Esophagus muscularis mucosa (tissue), 4 donors: ENCODE measurements around the gene TMEM140. TPM values are rescaled to one million over a fixed set of nuclear protein-coding genes. Genes with fewer than 3 reads are reported as not detected.

Source experiments
- DNase-seq: peaks from one replicate; pipeline ENCODE4 v3.0.0-alpha.2; 2017; ENCODE audit errors: extremely low spot score
- H3K27ac ChIP-seq, 4 donors: fragments of 200-600 bp; sonication (generic); replicated peaks in 1 of 4; 1 replicate in 3 of 4; 2 replicates in 1 of 4; pipeline ENCODE4 v1.5.1; 2016 to 2019; ENCODE audit warnings: mild to moderate bottlenecking in 1 of 4
- H3K27me3 ChIP-seq, 4 donors: fragments of 200-600 bp; sonication (generic); one replicate each; pipeline versions ENCODE4 v1.5.1 to v1.6.0; 2016 to 2019
- H3K36me3 ChIP-seq, 4 donors: fragments of 200-600 bp; sonication (generic); one replicate each; pipeline ENCODE4 v1.5.1; 2016 to 2019
- H3K4me1 ChIP-seq, 4 donors: fragments of 200-600 bp; sonication (generic); one replicate each; pipeline ENCODE4 v1.5.1; 2016 to 2019
- H3K4me3 ChIP-seq, 4 donors: fragments of 200-600 bp; sonication (generic); 1 replicate in 2 of 4; 2 replicates in 2 of 4; pipeline ENCODE4 v1.5.1; 2016 to 2019; ENCODE audit warnings: mild to moderate bottlenecking in 4 of 4, moderate library complexity in 1 of 4
- H3K9me3 ChIP-seq, 4 donors: fragments of 200-600 bp; sonication (generic); 1 replicate in 3 of 4; 2 replicates in 1 of 4; pipeline ENCODE4 v1.5.1; 2016 to 2019
- CTCF ChIP-seq, 3 experiments: fragments of 200-600 bp in 2 of 3; fragments of 450-650 bp in 1 of 3; sonication (generic) in 2 of 3; IDR thresholded peaks; one replicate each; pipeline ENCODE4 v1.5.1; 2017 to 2019; ENCODE audit warnings: antibody characterized with exemption in 3 of 3, mild to moderate bottlenecking in 2 of 3, moderate library complexity in 1 of 3
- EP300 ChIP-seq: sonication (generic); formaldehyde crosslinking; IDR thresholded peaks from one replicate; pipeline ENCODE4 v1.6.1; 2017; ENCODE audit warnings: antibody characterized with exemption
- POLR2A ChIP-seq: fragments of 450-650 bp; IDR thresholded peaks from one replicate; pipeline ENCODE4 v1.6.1; 2017; ENCODE audit warnings: antibody characterized with exemption, moderate library complexity, mild to moderate bottlenecking, low read depth
- POLR2AphosphoS5 ChIP-seq, 2 donors: sonication (generic); formaldehyde crosslinking; IDR thresholded peaks; one replicate each; pipeline ENCODE4 v1.6.1; 2017; ENCODE audit warnings: antibody characterized with exemption in 2 of 2
- WGBS: methylation state at CpG from one replicate; pipeline ENCODE4 v1.1.5; 2018; 5-methylcytosine and 5-hydroxymethylcytosine counted together
- intact Hi-C: fragments of 100-400 bp; cut with DNase I; formaldehyde crosslinking; loops from one replicate; pipeline ENCODE4 v1.15.1; 2023
- total RNA-seq, 4 donors: library from RNA; depleted of rRNA; stranded (reverse); fragments of >200 nt; gene quantifications; one replicate each; pipeline versions ENCODE4 v1.1.0 to v1.2.1, GENCODE V29; 2016

Gene TMEM140
- total RNA-seq, 4 donors from 2014 or later = 13.0 to 21.2 (median 17.1) TPM

- no peak overlapping the region for H3K27ac ChIP-seq
- no peak for TF ChIP-seq CTCF (IDR thresholded peaks at IDR 0.05)
- no peak for TF ChIP-seq EP300
- no peak for TF ChIP-seq POLR2A
- no peaks in the 10 kb centered on the region for H3K27me3 ChIP-seq
- no peak for DNase-seq
- peaks cover 0 to 29% (median 7%) of the 10 kb centered on the region in 4 donors for H3K36me3 ChIP-seq
- peaks cover 0 to 11% (median 4%) of the 10 kb centered on the region in 4 donors for H3K9me3 ChIP-seq
- no peak overlapping the region for H3K4me3 ChIP-seq
- WGBS = 92% methylated on average over 6 of the region's 6 CpGs
- peaks cover 12 to 13% (median 12%) of the 10 kb centered on the region in 4 donors for H3K4me1 ChIP-seq
- intact Hi-C loops = no loop called here
These were observed 28.1 kb downstream of the TMEM140 start for GRCh38 chr7:135175931-135176330.

- Histone ChIP-seq H3K4me1 (peaks cover 0 to under 1% (median under 1%) of the 10 kb centered on the region in 4 donors), H3K9me3 (peaks cover 0 to 23% (median 16%) of the 10 kb centered on the region in 4 donors), H3K27ac (no peak overlapping the region), H3K4me3 (no peak overlapping the region), H3K27me3 (no peaks in the 10 kb centered on the region), H3K36me3 (peaks cover 6 to 42% (median 14%) of the 10 kb centered on the region in 4 donors)
- intact Hi-C loops = no loop called here
- DNase-seq = peak; percentile 85
- TF ChIP-seq EP300 (no peak), CTCF (IDR thresholded peaks at IDR 0.05) (no peak), POLR2A (no peak), POLR2AphosphoS5 (IDR thresholded peaks at IDR 0.05) (no peak)
- 89% methylated on average over 9 of the region's 9 CpGs for WGBS
These were observed 29.3 kb downstream of the TMEM140 start for GRCh38 chr7:135177028-135177696.

GRCh38 chr7:135178364-135178763 is 30.5 kb downstream of the TMEM140 start:
- H3K4me3 ChIP-seq = no peak overlapping the region
- H3K9me3 ChIP-seq = peaks cover 0 to 33% (median 18%) of the 10 kb centered on the region in 4 donors
- no peaks in the 10 kb centered on the region for H3K27me3 ChIP-seq
- TF ChIP-seq EP300 = no peak
- no peak for TF ChIP-seq POLR2A
- no peak for TF ChIP-seq CTCF (IDR thresholded peaks at IDR 0.05)
- TF ChIP-seq POLR2AphosphoS5 (IDR thresholded peaks at IDR 0.05) = no peak
- peak; percentile 86 for DNase-seq
- H3K36me3 ChIP-seq = peaks cover 8 to 54% (median 27%) of the 10 kb centered on the region in 4 donors
- intact Hi-C loops = no loop called here
- no peaks in the 10 kb centered on the region for H3K4me1 ChIP-seq
- 92% methylated on average over 13 of the region's 13 CpGs for WGBS
- no peak overlapping the region for H3K27ac ChIP-seq

- Histone ChIP-seq H3K27me3 (no peaks in the 10 kb centered on the region), H3K27ac (no peak overlapping the region), H3K9me3 (peaks cover 0 to 33% (median 18%) of the 10 kb centered on the region in 4 donors), H3K4me3 (no peak overlapping the region), H3K36me3 (peaks cover 11 to 64% (median 37%) of the 10 kb centered on the region in 4 donors), H3K4me1 (no peaks in the 10 kb centered on the region)
- TF ChIP-seq POLR2A (no peak), CTCF (IDR thresholded peaks at IDR 0.05) (no peak), EP300 (no peak), POLR2AphosphoS5 (IDR thresholded peaks at IDR 0.05) (no peak)
- no peak for DNase-seq
- 91% methylated on average over 7 of the region's 8 CpGs for WGBS
- intact Hi-C loops = no loop called here
These were observed 31.6 kb downstream of the TMEM140 start for GRCh38 chr7:135179321-135179925.
